Activated naive CD8-positive, alpha-beta T cell treated with anti-CD3 and anti-CD28 coated beads for 36 hours (primary cell): Measurements from ENCODE around the gene PACRG. TPM values are rescaled to one million over a fixed set of nuclear protein-coding genes. Genes with fewer than 3 reads are reported as not detected.

Experiments
- DNase-seq: peaks from one replicate; pipeline ENCODE4 v3.0.0; 2021
- H3K27ac Mint-ChIP-seq: one replicate; pipeline ENCODE4 v1.8.0; 2022; ENCODE audit warnings: mild to moderate bottlenecking, moderate library complexity, mixed read lengths
- H3K27me3 Mint-ChIP-seq: one replicate; pipeline ENCODE4 v1.8.0; 2022; ENCODE audit warnings: mild to moderate bottlenecking, mixed read lengths
- H3K36me3 Mint-ChIP-seq: one replicate; pipeline ENCODE4 v1.8.0; 2021; ENCODE audit warnings: mild to moderate bottlenecking, mixed read lengths
- H3K4me1 Mint-ChIP-seq: one replicate; pipeline ENCODE4 v1.8.0; 2021; ENCODE audit warnings: mixed read lengths
- H3K4me3 Mint-ChIP-seq: one replicate; pipeline ENCODE4 v1.8.0; 2022; ENCODE audit warnings: mild to moderate bottlenecking, moderate library complexity, mixed read lengths
- H3K9me3 Mint-ChIP-seq: one replicate; pipeline ENCODE4 v1.8.0; 2022; ENCODE audit warnings: mixed read lengths
- total RNA-seq, 2 experiments: library from RNA; stranded (reverse); gene quantifications; one replicate each; pipeline ENCODE4 v1.2.3, GENCODE V29; 2021

The PACRG gene
- total RNA-seq, 2 experiments from 2014 or later, result 0.50 TPM; not detected in 1

DNA sequence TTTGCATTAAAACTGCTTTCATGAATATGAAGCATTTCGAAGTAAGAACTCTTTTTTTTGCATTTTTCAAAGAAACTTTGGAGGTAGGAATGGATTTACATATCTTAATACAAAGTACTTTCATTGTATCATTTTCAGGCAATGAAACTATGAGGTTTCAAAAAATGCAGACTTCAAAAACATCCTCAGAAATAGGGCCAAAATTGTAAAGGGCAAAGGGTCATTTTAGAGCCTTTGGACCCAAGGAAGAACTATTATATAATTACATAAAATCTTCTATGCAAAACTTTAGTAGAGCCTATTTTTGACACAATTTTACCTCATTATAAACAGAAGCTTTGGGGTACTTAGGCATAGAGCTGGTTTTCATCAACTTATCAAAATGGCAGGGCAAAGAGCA is 5.1 kb upstream of the PACRG start:
- H3K4me1 Mint-ChIP-seq, result peaks cover 12% of the 10 kb centered on the region
- no peak overlapping the region for H3K4me3 Mint-ChIP-seq
- peaks cover 3% of the 10 kb centered on the region for H3K36me3 Mint-ChIP-seq
- H3K9me3 Mint-ChIP-seq, result no peaks in the 10 kb centered on the region
- DNase-seq, result no peak
- peaks cover 3% of the 10 kb centered on the region for H3K27me3 Mint-ChIP-seq
- H3K27ac Mint-ChIP-seq, result no peak overlapping the region

GRCh38 chr6:162726947-162727321 is 840 bp upstream of the PACRG start:
- peak overlapping the region; percentile 92 for H3K27ac Mint-ChIP-seq
- peaks cover 3% of the 10 kb centered on the region for H3K27me3 Mint-ChIP-seq
- H3K36me3 Mint-ChIP-seq, result peaks cover 2% of the 10 kb centered on the region
- H3K4me1 Mint-ChIP-seq, result peaks cover 18% of the 10 kb centered on the region
- peaks cover 3% of the 10 kb centered on the region for H3K9me3 Mint-ChIP-seq
- H3K4me3 Mint-ChIP-seq, result peak overlapping the region; percentile 94
- DNase-seq, result no peak

DNA sequence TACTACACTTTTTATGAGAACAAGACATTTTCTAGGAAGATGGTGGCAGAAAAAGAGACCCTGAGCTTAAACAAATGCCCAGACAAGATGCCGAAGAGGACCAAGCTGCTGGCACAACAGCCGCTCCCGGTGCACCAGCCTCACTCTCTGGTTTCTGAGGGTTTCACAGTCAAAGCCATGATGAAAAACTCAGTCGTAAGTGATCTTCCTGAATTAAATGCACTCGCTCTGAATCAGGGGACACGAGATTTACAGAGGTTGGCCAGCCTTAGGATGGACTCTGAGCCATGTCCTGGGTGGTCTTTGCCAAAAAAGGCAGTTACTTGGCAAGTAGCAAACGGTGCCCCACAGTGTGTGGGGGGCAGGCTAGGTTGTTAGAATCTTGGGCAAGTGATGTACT is 423 bp downstream of the PACRG start:
- Mint-ChIP-seq H3K36me3 (peaks cover 2% of the 10 kb centered on the region), H3K4me1 (peaks cover 18% of the 10 kb centered on the region), H3K27me3 (peaks cover 3% of the 10 kb centered on the region), H3K4me3 (peak overlapping the region; percentile 94), H3K27ac (peak overlapping the region; percentile 74), H3K9me3 (peaks cover 3% of the 10 kb centered on the region)
- DNase-seq, result no peak

- Mint-ChIP-seq H3K36me3 (peaks cover 2% of the 10 kb centered on the region), H3K4me1 (peaks cover 22% of the 10 kb centered on the region), H3K27ac (peak overlapping the region; percentile 20), H3K27me3 (peaks cover 3% of the 10 kb centered on the region), H3K4me3 (no peak overlapping the region), H3K9me3 (peaks cover 4% of the 10 kb centered on the region)
- DNase-seq, result no peak
Measured at GRCh38 chr6:162728706-162729105, 932 bp downstream of the PACRG start.

- H3K4me1 Mint-ChIP-seq, result peaks cover 17% of the 10 kb centered on the region
- H3K9me3 Mint-ChIP-seq, result peaks cover 6% of the 10 kb centered on the region
- H3K27ac Mint-ChIP-seq, result no peak overlapping the region
- peaks cover 2% of the 10 kb centered on the region for H3K36me3 Mint-ChIP-seq
- DNase-seq, result no peak
- peaks cover 3% of the 10 kb centered on the region for H3K27me3 Mint-ChIP-seq
- H3K4me3 Mint-ChIP-seq, result no peak overlapping the region
Measured at GRCh38 chr6:162730502-162730901, 2.7 kb downstream of the PACRG start.

DNA sequence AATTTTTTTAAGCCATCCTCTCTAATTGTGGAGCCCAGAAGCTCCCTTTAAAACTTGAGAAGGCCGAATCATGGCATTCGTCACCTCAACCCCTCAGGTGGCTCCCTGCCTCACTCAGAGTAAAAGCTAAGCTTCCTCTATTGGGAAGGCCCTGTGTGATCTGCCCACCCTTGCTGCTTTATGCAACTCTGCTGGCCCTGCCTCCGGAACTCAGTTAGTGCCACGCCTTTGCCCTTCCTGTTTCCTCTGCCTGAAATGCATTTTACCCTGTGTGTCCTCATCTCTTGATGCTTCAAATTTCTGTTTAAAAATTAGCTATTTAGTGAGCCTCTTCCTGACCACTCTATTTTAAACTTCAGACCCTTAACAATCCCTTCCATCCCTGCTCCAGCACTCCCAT is 5.7 kb downstream of the PACRG start:
- Mint-ChIP-seq H3K4me1 (peaks cover 5% of the 10 kb centered on the region), H3K9me3 (peaks cover 6% of the 10 kb centered on the region), H3K36me3 (peaks cover 2% of the 10 kb centered on the region), H3K27ac (peak overlapping the region; percentile 36), H3K27me3 (no peaks in the 10 kb centered on the region), H3K4me3 (no peak overlapping the region)
- DNase-seq, result peak; percentile 1

- DNase-seq, result no peak
- Mint-ChIP-seq H3K27me3 (peaks cover 2% of the 10 kb centered on the region), H3K27ac (no peak overlapping the region), H3K36me3 (no peaks in the 10 kb centered on the region), H3K4me1 (peaks cover 5% of the 10 kb centered on the region), H3K9me3 (peaks cover 3% of the 10 kb centered on the region), H3K4me3 (no peak overlapping the region)
Measured at GRCh38 chr6:162736961-162737360, 9.2 kb downstream of the PACRG start.

DNA sequence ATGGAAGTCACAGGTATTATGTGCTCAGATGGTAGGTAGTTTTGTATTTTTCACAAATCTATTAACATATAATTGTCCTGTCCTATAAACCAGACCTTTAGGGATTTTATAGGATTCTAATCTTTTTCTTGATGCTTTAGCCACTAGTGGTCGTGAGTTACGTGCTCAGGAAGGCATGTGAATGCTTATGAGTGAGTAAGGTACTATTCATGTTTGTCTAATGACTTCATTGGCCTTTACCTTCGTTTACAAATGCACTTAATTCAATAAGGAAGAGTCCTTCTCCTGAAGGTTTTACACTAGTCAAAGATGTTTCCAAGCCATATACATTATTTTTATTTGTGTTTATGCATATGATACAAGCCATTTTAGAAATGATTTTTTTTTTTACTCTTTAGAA is 23.0 kb downstream of the PACRG start:
- Mint-ChIP-seq H3K9me3 (no peaks in the 10 kb centered on the region), H3K4me1 (no peaks in the 10 kb centered on the region), H3K36me3 (no peaks in the 10 kb centered on the region), H3K27me3 (no peaks in the 10 kb centered on the region), H3K27ac (no peak overlapping the region), H3K4me3 (no peak overlapping the region)
- DNase-seq, result no peak

GRCh38 chr6:162751211-162751859 is 23.6 kb downstream of the PACRG start:
- no peaks in the 10 kb centered on the region for H3K9me3 Mint-ChIP-seq
- H3K27me3 Mint-ChIP-seq, result no peaks in the 10 kb centered on the region
- DNase-seq, result no peak
- no peak overlapping the region for H3K27ac Mint-ChIP-seq
- H3K4me1 Mint-ChIP-seq, result no peaks in the 10 kb centered on the region
- no peaks in the 10 kb centered on the region for H3K36me3 Mint-ChIP-seq
- no peak overlapping the region for H3K4me3 Mint-ChIP-seq

DNA sequence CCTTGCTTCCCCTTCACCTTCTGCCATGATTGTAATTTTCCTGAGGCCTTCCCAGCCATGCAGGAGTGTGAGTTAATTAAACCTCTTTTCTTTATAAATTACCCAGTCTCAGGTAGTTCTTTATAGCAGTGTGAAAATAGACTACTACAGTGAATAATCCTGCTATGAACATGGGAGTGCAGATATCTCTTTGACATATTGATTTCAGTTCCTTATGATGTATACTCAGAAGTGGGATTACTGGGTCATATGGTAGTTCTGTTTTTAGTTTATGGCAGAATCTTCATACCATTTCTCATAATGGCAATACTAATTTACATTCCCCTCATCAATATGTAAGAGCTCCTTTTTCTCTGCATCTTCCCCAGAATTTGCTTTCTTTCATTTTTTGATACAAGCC is 26.0 kb downstream of the PACRG start:
- no peak overlapping the region for H3K4me3 Mint-ChIP-seq
- no peaks in the 10 kb centered on the region for H3K9me3 Mint-ChIP-seq
- no peaks in the 10 kb centered on the region for H3K4me1 Mint-ChIP-seq
- no peaks in the 10 kb centered on the region for H3K36me3 Mint-ChIP-seq
- no peak overlapping the region for H3K27ac Mint-ChIP-seq
- DNase-seq, result no peak
- H3K27me3 Mint-ChIP-seq, result no peaks in the 10 kb centered on the region

GRCh38 chr6:162770136-162770535 is 42.4 kb downstream of the PACRG start:
- DNase-seq, result no peak
- no peak overlapping the region for H3K4me3 Mint-ChIP-seq
- no peak overlapping the region for H3K27ac Mint-ChIP-seq
- no peaks in the 10 kb centered on the region for H3K27me3 Mint-ChIP-seq
- H3K36me3 Mint-ChIP-seq, result no peaks in the 10 kb centered on the region
- H3K4me1 Mint-ChIP-seq, result peaks cover 3% of the 10 kb centered on the region
- H3K9me3 Mint-ChIP-seq, result no peaks in the 10 kb centered on the region

- Mint-ChIP-seq H3K36me3 (no peaks in the 10 kb centered on the region), H3K27me3 (no peaks in the 10 kb centered on the region), H3K27ac (no peak overlapping the region), H3K9me3 (no peaks in the 10 kb centered on the region), H3K4me1 (peaks cover 3% of the 10 kb centered on the region), H3K4me3 (no peak overlapping the region)
- no peak for DNase-seq
Measured at GRCh38 chr6:162770955-162771354, 43.2 kb downstream of the PACRG start.

GRCh38 chr6:162772466-162772865 is 44.7 kb downstream of the PACRG start:
- no peaks in the 10 kb centered on the region for H3K27me3 Mint-ChIP-seq
- DNase-seq, result no peak
- no peaks in the 10 kb centered on the region for H3K9me3 Mint-ChIP-seq
- H3K36me3 Mint-ChIP-seq, result no peaks in the 10 kb centered on the region
- H3K4me1 Mint-ChIP-seq, result peaks cover 3% of the 10 kb centered on the region
- H3K4me3 Mint-ChIP-seq, result no peak overlapping the region
- H3K27ac Mint-ChIP-seq, result no peak overlapping the region

DNA sequence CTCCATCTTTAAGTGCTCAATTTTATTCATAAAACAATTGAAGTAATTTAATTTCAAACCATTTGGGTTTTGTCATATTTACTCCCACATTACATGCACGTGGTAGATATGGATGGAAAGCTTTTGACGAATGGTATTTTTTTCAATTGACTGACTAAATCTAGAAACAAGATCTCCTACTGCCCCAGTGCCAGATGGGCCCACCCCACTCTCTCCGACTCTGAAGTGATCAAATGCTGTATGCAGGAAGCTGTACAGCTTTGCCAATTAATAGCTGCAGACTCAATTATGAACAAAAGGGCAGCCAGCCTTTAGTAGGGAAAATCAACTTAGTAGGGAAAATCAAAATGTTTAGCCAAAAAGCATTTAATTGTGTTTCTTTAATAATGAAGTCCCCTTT is 46.2 kb downstream of the PACRG start:
- H3K27me3 Mint-ChIP-seq, result no peaks in the 10 kb centered on the region
- H3K9me3 Mint-ChIP-seq, result peaks cover 2% of the 10 kb centered on the region
- no peak overlapping the region for H3K27ac Mint-ChIP-seq
- H3K4me3 Mint-ChIP-seq, result no peak overlapping the region
- no peak for DNase-seq
- peaks cover under 1% of the 10 kb centered on the region for H3K4me1 Mint-ChIP-seq
- H3K36me3 Mint-ChIP-seq, result no peaks in the 10 kb centered on the region

DNA sequence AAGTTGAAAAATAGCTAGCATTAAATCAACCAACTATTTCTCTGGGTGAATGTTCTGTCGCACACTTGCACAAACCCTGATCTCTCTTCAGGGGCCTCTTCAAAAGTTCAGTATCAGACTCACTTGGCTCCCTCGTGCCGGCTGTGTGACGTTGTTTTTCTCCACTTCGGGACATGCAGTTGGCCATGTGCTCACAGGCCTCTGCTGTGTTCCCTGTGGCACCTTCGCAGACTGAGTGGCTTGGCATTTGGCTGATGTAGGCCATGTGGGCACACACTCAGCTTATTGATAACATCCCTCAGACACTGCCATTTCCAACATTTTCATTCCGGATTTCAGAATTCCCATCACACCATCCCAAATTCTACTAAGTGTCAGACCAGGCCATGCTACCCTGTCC is 49.3 kb downstream of the PACRG start:
- DNase-seq, result no peak
- Mint-ChIP-seq H3K4me3 (no peak overlapping the region), H3K9me3 (peaks cover 10% of the 10 kb centered on the region), H3K4me1 (no peaks in the 10 kb centered on the region), H3K27ac (no peak overlapping the region), H3K27me3 (no peaks in the 10 kb centered on the region), H3K36me3 (peaks cover 3% of the 10 kb centered on the region)

DNA sequence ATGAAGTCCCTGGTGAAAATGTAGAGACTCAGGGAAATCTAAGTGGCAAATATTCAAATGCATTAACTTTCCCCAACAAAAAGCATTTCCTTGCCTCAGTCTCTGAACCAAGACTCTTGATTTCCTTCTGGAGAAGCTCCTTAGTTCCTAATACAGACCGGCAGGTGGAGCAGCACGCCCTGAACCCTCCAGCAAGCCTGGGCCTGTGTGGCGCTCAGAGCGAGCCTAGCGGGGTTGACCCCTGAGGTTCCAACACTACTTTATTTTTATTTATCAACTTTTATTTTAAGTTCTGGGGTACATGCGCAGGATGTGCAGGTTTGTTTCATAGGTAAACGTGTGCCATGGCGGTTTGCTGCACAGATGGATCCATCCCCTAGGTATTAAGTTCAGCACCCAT is 50.8 kb downstream of the PACRG start:
- Mint-ChIP-seq H3K27ac (no peak overlapping the region), H3K4me1 (no peaks in the 10 kb centered on the region), H3K4me3 (no peak overlapping the region), H3K9me3 (peaks cover 10% of the 10 kb centered on the region), H3K36me3 (peaks cover 3% of the 10 kb centered on the region), H3K27me3 (no peaks in the 10 kb centered on the region)
- no peak for DNase-seq
